Measurements from ENCODE around the gene DUSP15. TPM values are rescaled to one million over a fixed set of nuclear protein-coding genes. Genes with fewer than 3 reads are reported as not detected.
"Not testable (repeated sequence)": the region's sequence is repeated elsewhere in the genome, so short reads cannot be mapped to it uniquely, and the experiment has no call there.

Gene DUSP15
- total and polyA plus RNA-seq, 2 of the 8 experiments (the other 6 are each of a cell fraction or from before 2014, with no cell fraction given): 0.91 to 3.2 TPM

DNA sequence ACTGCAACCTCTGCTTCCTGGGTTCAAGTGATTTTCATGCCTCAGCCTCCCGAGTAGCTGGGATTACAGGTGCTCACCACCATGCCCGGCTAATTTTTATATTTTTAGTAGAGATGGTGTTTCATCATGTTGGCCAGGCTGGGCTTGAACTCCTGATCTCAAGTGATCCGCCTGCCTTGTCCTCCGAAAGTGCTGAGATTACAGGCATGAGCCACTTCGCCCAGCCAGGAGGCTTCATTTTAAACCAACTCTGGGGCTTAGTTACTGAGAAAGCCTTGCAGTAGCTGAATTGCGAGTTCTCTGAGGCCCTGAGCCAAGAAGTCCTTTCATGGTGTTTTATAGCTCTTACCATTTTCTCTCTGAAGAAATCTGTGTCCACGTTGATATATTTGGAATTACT lies 56.2 kb downstream of the DUSP15 start:
- CTCF ChIA-PET (ENCODE audit: partially characterized antibody): interaction anchor here (1.1 to 2.1 kb wide), 4 partner anchors 10 to 179 kb away, joined by 3 to 8 read pairs (median 6); no protein-coding TSS in a partner anchor
- H3K27me3 ChIP-seq (replicated peaks in 1 of 4; ENCODE audit: control insufficient read depth in 3 of 4, extremely low read depth in 1 of 4, insufficient read depth in 3 of 4, low read length in 3 of 4); POLR2A ChIA-PET (ENCODE audit: partially characterized antibody); H4K20me1 ChIP-seq (replicated peaks in 1 of 2; ENCODE audit: control insufficient read depth in 1 of 2, insufficient read depth in 2 of 2, low read length in 2 of 2); H3K27ac ChIP-seq (ENCODE audit: low read depth, low read length); H3K4me3 ChIP-seq (ENCODE audit: extremely low read depth in 1 of 4, insufficient read depth in 2 of 4, low read depth in 3 of 4, low read length in 4 of 4); H3K79me1 ChIP-seq (ENCODE audit: low read depth, low read length); H4K8ac ChIP-seq (ENCODE audit: extremely low read depth, insufficient read depth, low read length); H3K36me3 ChIP-seq (ENCODE audit: control insufficient read depth in 2 of 4, insufficient read depth in 4 of 4, low read length in 3 of 4); H2BK12ac ChIP-seq (ENCODE audit: low read depth, low read length); H2AK5ac ChIP-seq (ENCODE audit: low read depth, low read length); H3K4ac ChIP-seq (replicated peaks; ENCODE audit: insufficient read length, low read depth, low read length); H2BK20ac ChIP-seq (ENCODE audit: low read length); H2BK15ac ChIP-seq (ENCODE audit: low read length); H2AFZ ChIP-seq (ENCODE audit: low read length); H4K91ac ChIP-seq (replicated peaks; ENCODE audit: insufficient read length, low read length); H3K23ac ChIP-seq (ENCODE audit: insufficient read length); H2BK5ac ChIP-seq (ENCODE audit: low read depth, low read length); H3K9ac ChIP-seq (replicated peaks in 1 of 4; ENCODE audit: extremely low read depth in 1 of 4, low read depth in 3 of 4, low read length in 3 of 4); H3K18ac ChIP-seq (ENCODE audit: extremely low read depth, low read length); H3K4me1 ChIP-seq (replicated peaks in 1 of 4; ENCODE audit: control insufficient read depth in 3 of 4, insufficient read depth in 4 of 4, low read length in 3 of 4); H4K5ac ChIP-seq (ENCODE audit: insufficient read length, low read depth, low read length); H3K23me2 ChIP-seq (ENCODE audit: low read depth, low read length); DNase-seq (ENCODE audit: low read depth in 1 of 2, low spot score in 2 of 2); FAIRE-seq; H3K14ac ChIP-seq (ENCODE audit: insufficient read length); H3K4me2 ChIP-seq (ENCODE audit: insufficient read depth in 1 of 2, low read depth in 2 of 2, low read length in 2 of 2); H3K79me2 ChIP-seq (ENCODE audit: control insufficient read depth in 1 of 2, insufficient read depth in 2 of 2, low read length in 2 of 2); H3K56ac ChIP-seq (replicated peaks; ENCODE audit: insufficient read length, low read depth, low read length); H3K9me3 ChIP-seq (ENCODE audit: insufficient read depth in 2 of 2, low read depth in 1 of 2, low read length in 1 of 2); H2BK120ac ChIP-seq (replicated peaks; ENCODE audit: low read depth, low read length): not testable (repeated sequence)
- WGBS, 2 experiments (ENCODE audit: extremely low coverage in 1 of 2, insufficient coverage in 1 of 2, insufficient read length in 1 of 2, insufficient replicate concordance in 2 of 2, low coverage in 1 of 2, low lambda C conversion rate in 2 of 2, missing lambda C conversion rate in 1 of 2): 87% methylated on average over 7 of the region's 7 CpGs; no CpG with 5 or more reads in 1 of the 2 experiments

Measured in H1 (cell line).